ENCODE measurements around the gene PANX1.

DNA sequence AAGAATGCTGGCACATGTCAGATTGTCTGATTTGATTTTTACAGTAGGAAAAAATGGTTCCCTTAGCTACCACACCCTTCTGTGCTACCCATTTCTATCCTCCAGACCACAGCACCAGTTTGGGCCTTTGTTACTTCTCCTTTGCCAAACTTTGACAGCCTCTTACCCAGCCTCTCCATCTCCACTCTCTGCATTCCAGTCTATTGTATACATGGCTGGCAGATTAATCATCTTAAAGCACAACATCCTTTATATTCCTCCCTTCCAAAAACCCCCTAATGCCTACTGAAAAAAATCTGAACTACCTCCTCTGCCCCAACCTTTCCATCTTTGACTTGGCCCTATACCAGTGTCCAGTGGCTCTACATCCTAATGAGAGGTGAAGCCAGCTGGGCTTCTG lies 10.8 kb upstream of the PANX1 start:
- TF ChIP-seq REST (IDR thresholded peaks at IDR 0.05; ENCODE audit: low read depth, low read length) (no peak), CTCF (IDR thresholded peaks at IDR 0.05) (no peak), IRF3 (IDR thresholded peaks at IDR 0.05; ENCODE audit: low read depth, low read length) (no peak)
- TF ChIP-seq, protein P1, sequence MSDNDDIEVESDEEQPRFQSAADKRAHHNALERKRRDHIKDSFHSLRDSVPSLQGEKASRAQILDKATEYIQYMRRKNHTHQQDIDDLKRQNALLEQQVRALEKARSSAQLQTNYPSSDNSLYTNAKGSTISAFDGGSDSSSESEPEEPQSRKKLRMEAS (IDR thresholded peaks at IDR 0.05; ENCODE audit: low read depth), result no peak
